Umbilical cord (tissue), 2 donors: ENCODE data around the gene CATSPERD. TPM values are rescaled to one million over a fixed set of nuclear protein-coding genes. Genes with fewer than 3 reads are reported as not detected.

Experiments used
- DNase-seq: peaks from one replicate; pipeline ENCODE4 v3.0.0-alpha.2; 2015; ENCODE audit warnings: low spot score
- total RNA-seq: library from RNA; depleted of rRNA; stranded (reverse); fragments of >200 nt; gene quantifications from one replicate; pipeline ENCODE4 v1.2.3, GENCODE V29; 2014; ENCODE audit warnings: low replicate concordance; ENCODE audit not compliant: insufficient read depth

Gene CATSPERD, protein sequence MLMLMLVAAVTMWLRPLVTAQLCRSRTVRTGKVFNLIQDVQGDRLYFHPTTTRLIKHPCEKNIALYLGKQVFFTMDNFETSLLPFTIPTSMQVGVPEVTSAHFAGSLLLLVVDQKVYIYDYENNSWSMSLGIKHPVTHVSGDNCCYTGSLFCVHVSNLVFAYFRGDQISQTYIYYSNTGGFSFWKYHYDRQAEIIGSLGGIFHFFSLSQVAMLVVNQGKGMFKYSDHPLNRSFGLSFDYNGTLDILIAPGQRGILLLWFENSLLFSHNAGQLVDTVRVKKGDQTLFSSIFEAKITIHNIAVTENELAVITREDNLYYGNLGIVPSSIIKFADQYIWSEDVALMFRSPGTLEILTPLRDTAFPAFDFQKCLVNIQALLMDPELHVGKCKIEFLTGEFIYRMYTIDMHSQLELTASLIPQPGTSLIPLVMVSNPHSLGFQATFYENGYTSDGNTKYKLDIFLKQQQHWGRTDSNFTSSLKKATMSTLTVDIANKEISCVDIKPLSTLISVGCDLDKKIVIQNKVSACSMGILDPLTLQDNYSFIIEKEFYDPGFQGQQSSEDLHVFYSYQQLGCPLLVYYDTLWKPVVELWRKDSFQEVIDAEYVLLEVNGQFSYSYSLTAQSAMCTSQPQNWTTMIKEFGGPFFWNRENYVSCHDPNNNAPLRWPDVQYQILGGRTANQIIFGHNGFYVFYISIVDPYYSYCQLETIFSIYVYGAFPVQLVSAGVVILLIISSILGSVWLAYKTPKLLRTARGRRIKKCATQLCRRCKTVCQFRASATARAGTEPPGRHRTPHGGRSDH
- total RNA-seq = not detected

- peak; percentile 100 for DNase-seq
Measured at GRCh38 chr19:5719961-5720790, at the start of gene CATSPERD, which contains the start of gene LONP1. CATSPERD (plus strand) TSS chr19:5720637; CDS start chr19:5720738, 101 bp downstream. LONP1 (minus strand) TSS chr19:5720146; CDS start chr19:5720132, 14 bp downstream.

GRCh38 chr19:5671600-5671999 lies 48.8 kb upstream of the CATSPERD start:
- DNase-seq = no peak

DNA sequence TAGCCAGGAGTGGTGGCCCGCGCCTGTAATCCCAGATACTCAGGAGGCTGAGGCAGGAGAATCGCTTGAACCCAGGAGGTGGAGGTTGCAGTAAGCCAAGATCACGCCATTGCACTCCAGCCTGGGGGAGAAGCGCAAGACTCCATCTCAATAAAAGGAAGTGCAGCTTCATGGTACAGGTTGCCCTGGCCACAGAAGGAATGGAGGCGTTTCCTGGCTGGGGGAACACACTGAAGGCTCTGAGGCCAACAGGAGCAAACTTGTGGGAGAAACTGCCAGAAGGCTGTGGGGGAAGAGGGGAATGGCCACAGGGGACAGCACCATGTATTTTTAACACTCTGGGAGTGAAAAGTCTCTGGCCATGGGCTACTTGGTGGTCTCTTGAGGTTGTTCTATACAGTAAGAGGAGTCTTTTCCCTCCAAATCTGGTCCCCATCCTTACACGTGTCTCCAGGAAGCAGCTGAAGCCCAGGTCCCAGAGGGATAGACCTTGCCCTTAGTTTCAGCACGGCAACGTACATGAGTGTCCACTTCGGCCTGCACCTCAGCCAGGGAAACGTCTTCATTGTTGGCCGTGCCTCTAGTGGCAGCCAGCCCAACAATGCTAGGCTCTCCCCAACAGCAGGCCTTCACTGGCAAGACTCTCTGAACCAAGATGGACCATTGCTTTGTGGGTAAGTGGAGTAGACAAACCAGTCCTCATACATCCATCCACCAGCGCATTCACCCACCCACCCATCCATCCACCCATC lies 47.6 kb upstream of the CATSPERD start:
- no peak for DNase-seq

DNA sequence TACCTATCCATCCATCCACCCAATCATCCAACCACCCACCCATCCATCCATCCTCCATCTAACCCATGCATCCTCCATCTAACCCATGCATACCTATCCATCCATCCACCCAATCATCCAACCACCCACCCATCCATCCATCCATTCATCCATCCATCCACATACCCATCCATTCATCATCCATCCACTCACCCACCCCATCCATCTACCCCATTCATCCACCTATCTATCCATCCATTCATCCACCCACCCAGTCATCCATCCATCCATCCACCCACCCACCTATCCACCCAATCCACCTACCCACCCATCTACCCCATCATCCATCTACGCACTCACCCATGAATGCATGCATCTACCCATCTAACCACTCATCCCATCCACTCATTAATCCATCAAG lies 46.7 kb upstream of the CATSPERD start:
- no peak for DNase-seq

GRCh38 chr19:5674714-5675113 lies 45.7 kb upstream of the CATSPERD start:
- DNase-seq = no peak

DNA sequence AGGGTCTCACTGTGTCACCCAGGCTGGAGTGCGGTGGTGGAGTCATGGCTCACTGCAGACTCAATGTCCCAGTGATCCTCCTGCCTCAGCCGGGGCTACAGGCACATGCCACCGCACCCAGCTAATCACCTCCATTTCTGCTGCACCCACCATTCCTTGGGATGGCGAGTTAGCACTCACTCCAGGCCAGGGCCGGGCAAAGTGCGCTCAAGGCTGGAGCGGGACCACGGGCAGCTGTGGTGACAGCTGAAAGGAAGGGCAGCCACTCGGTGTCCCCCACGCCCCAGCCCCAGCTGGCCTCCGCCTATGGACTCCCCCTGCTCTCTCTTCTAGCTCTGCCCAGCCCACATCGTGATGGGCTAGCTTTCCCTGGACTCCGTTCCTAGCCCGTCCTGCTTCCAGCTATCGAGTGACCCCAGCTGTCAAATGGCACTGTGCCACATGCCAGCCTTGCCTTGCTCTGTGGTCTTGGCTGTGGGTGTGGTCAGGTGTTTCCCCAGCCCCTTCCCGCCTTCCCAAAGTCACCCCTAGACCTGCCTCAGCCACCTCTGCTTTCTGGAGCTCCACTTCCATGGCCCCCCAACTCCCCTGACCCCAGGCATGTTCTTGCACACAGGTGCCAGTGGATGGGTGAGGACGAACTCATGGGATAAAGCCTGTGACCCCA lies 44.2 kb upstream of the CATSPERD start:
- no peak for DNase-seq

GRCh38 chr19:5676772-5677105 lies 43.7 kb upstream of the CATSPERD start:
- DNase-seq = no peak

GRCh38 chr19:5677136-5677535 lies 43.3 kb upstream of the CATSPERD start:
- DNase-seq = no peak

DNA sequence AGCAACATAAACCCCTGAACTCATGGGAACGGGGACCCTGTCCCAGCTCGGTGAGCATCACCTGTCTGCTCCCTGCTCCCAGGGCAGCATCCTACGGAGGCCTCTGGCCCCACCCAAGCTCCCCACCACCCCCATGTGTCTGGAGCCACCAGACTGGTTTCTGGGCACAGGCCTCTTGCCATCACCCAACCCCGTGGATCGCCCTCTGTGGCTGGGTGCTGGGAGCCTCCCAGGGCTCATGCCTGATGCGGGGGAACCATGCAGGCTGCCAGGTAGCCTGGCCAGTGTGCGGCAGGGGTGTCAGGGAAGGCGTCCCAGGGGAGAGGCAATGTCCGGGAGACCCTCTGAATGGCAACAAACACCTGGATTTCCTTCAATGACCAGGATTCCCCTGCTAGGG lies 42.9 kb upstream of the CATSPERD start:
- DNase-seq = no peak

DNA sequence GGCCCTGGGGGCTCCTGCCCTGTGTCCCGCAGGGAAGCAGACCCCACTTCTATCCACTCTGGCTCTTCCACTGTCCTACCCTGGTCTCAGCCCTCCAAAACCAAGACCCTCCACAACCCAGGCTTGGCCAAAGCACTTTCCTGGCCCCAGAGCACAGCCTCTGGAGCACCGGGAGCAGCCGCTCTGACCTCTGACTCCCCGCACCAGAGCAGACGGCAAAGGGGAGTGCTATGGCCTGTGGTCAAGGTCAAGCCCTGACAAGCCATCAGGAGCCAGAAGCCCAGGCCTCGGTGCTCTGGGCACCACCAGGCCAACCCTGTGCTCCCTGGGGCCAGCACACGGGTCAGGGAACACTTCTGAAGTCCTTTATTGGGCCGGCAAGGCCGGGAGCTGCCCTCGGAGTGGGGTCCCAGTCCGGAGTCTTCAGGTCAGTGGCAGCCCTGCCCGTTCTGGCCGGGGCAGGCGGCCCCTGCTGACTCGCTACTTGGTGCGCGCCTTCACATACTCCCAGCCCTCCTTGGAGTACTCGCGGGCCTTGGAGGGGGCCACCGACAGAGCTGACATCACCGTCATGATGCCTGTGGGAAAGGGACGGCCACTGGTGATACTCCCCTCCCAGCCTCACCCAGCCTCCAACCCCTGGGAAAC lies 42.2 kb upstream of the CATSPERD start:
- no peak for DNase-seq

DNA sequence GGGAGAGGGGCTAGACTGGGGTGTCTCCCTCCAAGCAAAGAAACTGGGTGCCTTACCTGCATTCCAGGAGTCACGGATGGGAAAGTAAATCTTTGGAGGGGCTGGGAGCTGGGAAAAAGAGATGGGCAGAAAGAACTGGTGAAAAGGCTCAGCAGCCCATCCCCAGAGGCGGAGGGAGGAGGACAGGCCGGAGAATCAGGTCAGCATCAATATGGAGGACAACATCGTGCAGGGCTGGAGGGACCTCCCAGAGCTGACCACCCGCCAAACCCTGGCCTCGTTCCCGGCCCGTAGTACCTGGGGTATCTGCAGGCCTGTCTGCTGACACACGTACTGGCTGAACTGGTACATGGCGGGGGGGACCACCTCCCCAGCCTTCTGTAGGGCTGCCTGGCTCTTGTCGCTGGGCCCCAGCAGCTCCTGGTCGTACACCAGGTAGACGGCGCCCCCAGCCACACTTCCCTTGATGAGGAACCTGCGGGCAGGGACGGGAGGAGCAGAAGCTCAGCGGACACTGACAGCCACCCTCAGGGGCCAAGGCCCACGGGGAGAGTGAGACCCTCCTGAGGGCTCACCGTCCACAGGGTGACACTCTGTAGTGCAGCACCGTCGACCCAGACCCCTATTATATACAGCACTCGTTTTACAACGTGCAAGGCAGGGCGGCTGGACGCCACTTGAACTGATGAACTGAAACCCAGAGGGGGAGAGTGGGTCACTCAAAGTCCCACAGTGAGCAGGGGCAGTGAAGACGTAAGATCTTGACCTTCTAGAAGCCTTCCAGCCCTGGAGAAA lies 41.0 kb upstream of the CATSPERD start:
- DNase-seq = no peak

- no peak for DNase-seq
Measured at GRCh38 chr19:5680084-5680436, 40.4 kb upstream of the CATSPERD start.

- peak; percentile 100 for DNase-seq
Measured at GRCh38 chr19:5680437-5681368, 39.7 kb upstream of the CATSPERD start, which contains the start of the genes HSD11B1L and MICOS13. HSD11B1L (plus strand) TSS chr19:5681027; CDS start chr19:5684833, 3,806 bp downstream. MICOS13 (minus strand) TSS chr19:5680516; CDS start chr19:5680486, 30 bp downstream.

- no peak for DNase-seq
Measured at GRCh38 chr19:5681391-5682106, 38.9 kb upstream of the CATSPERD start.

- no peak for DNase-seq
Measured at GRCh38 chr19:5682107-5682482, 38.3 kb upstream of the CATSPERD start.

GRCh38 chr19:5683177-5683886 lies 37.1 kb upstream of the CATSPERD start:
- no peak for DNase-seq
